ENCODE data around the gene NKD1.

Gene NKD1

GRCh38 chr16:50557046-50557445, 8.8 kb downstream of the NKD1 start:
- DNase-seq = no peak

- no peak for DNase-seq
Observed at GRCh38 chr16:50558913-50559312, 10.7 kb downstream of the NKD1 start.

- DNase-seq = no peak
Observed at GRCh38 chr16:50559342-50559741, 11.1 kb downstream of the NKD1 start.

GRCh38 chr16:50559804-50560514, 11.8 kb downstream of the NKD1 start:
- peak in 16 of 56 donors; percentile 4 to 47 (median 20) for DNase-seq

- no peak for DNase-seq
Observed at GRCh38 chr16:50560903-50561863, 13.0 kb downstream of the NKD1 start.

- no peak for DNase-seq
Observed at GRCh38 chr16:50562657-50563056, 14.5 kb downstream of the NKD1 start.

GRCh38 chr16:50563989-50564388, 15.8 kb downstream of the NKD1 start:
- no peak for DNase-seq

- DNase-seq = no peak
Observed at GRCh38 chr16:50565428-50565827, 17.2 kb downstream of the NKD1 start.

GRCh38 chr16:50566014-50566962, 18.1 kb downstream of the NKD1 start:
- DNase-seq = no peak

GRCh38 chr16:50567651-50568050, 19.5 kb downstream of the NKD1 start:
- DNase-seq = no peak

- no peak for DNase-seq
Observed at GRCh38 chr16:50568187-50568815, 20.1 kb downstream of the NKD1 start.

GRCh38 chr16:50570354-50570753, 22.2 kb downstream of the NKD1 start:
- no peak for DNase-seq

GRCh38 chr16:50570808-50571598, 22.8 kb downstream of the NKD1 start:
- no peak for DNase-seq

GRCh38 chr16:50571786-50572185, 23.6 kb downstream of the NKD1 start:
- DNase-seq = no peak

GRCh38 chr16:50572700-50573099, 24.5 kb downstream of the NKD1 start:
- DNase-seq = no peak

- no peak for DNase-seq
Observed at GRCh38 chr16:50573279-50573678, 25.1 kb downstream of the NKD1 start.

- peak in 7 of 56 donors; percentile 4 to 38 (median 17) for DNase-seq
Observed at GRCh38 chr16:50573947-50574744, 25.9 kb downstream of the NKD1 start.

- DNase-seq = no peak
Observed at GRCh38 chr16:50574745-50575136, 26.5 kb downstream of the NKD1 start.

- no peak for DNase-seq
Observed at GRCh38 chr16:50575743-50576142, 27.5 kb downstream of the NKD1 start.
